ENCODE data around the gene RNU2-63P. TPM values are rescaled to one million over a fixed set of nuclear protein-coding genes. Genes with fewer than 3 reads are reported as not detected.

The RNU2-63P gene
- total and polyA plus RNA-seq, 10 donors, result 3.5 to 11.6 (median 7.0) TPM; not detected in 6

GRCh38 chr2:88053934-88054781, 37.8 kb upstream of the RNU2-63P start:
- Histone ChIP-seq H3K36me3 (peaks cover 0 to 3% (median 0%) of the 10 kb centered on the region in 6 donors), H3K4me3 (peak overlapping the region; percentile 68 to 89 (median 73)), H3K9me3 (no peaks in the 10 kb centered on the region), H3K27me3 (replicated peaks in 1 of 7) (no peaks in the 10 kb centered on the region), H3K27ac (peak overlapping the region; percentile 96 to 100 (median 98)), H3K4me1 (peaks cover 15 to 53% (median 38%) of the 10 kb centered on the region in 6 donors)
- intact Hi-C loops (cut with DNase I; ENCODE audit: low total_unique reads), result no loop called here
- no peak for DNase-seq
- TF ChIP-seq POLR2A (IDR thresholded peaks at IDR 0.05), result no peak
- TF ChIP-seq POLR2AphosphoS5 (IDR thresholded peaks at IDR 0.05), result no peak
- TF ChIP-seq CTCF (IDR thresholded peaks at IDR 0.05 in 8 of 11, conservative IDR thresholded peaks at IDR 0.05 in 3 of 11), result no peak
- WGBS, 5 donors, result 46 to 64% (median 49%) methylated on average over 10 of the region's 10 CpGs

- no peak for DNase-seq
- WGBS, 5 donors, result 10 to 21% (median 13%) methylated on average over 1 of the region's 1 CpG
- no peaks in the 10 kb centered on the region for H3K9me3 ChIP-seq
- H3K36me3 ChIP-seq, result peaks cover 0 to 9% (median 0%) of the 10 kb centered on the region in 6 donors
- peaks cover 15 to 55% (median 38%) of the 10 kb centered on the region in 6 donors for H3K4me1 ChIP-seq
- peak overlapping the region in 1 of 8 donors; percentile 89 for H3K4me3 ChIP-seq
- peak overlapping the region in 7 of 8 donors; percentile 96 to 100 (median 99) for H3K27ac ChIP-seq
- H3K27me3 ChIP-seq (replicated peaks in 1 of 7), result no peaks in the 10 kb centered on the region
- intact Hi-C loops (cut with DNase I; ENCODE audit: low total_unique reads), result no loop called here
- TF ChIP-seq CTCF (IDR thresholded peaks at IDR 0.05 in 8 of 11, conservative IDR thresholded peaks at IDR 0.05 in 3 of 11) (no peak), POLR2A (IDR thresholded peaks at IDR 0.05) (no peak), POLR2AphosphoS5 (IDR thresholded peaks at IDR 0.05) (no peak)
These were observed 36.9 kb upstream of the RNU2-63P start for GRCh38 chr2:88053296-88053695.

- 88 to 97% (median 92%) methylated on average over 2 of the region's 2 CpGs for WGBS, 5 donors
- H3K4me3 ChIP-seq, result no peak overlapping the region
- peaks cover 0 to 9% (median 0%) of the 10 kb centered on the region in 6 donors for H3K36me3 ChIP-seq
- no peak overlapping the region for H3K27ac ChIP-seq
- no peaks in the 10 kb centered on the region for H3K9me3 ChIP-seq
- intact Hi-C loops (cut with DNase I; ENCODE audit: low total_unique reads), result no loop called here
- TF ChIP-seq POLR2A (IDR thresholded peaks at IDR 0.05) (no peak), CTCF (IDR thresholded peaks at IDR 0.05 in 8 of 11, conservative IDR thresholded peaks at IDR 0.05 in 3 of 11) (no peak), POLR2AphosphoS5 (IDR thresholded peaks at IDR 0.05) (no peak)
- no peak for DNase-seq
- H3K27me3 ChIP-seq (replicated peaks in 1 of 7), result no peaks in the 10 kb centered on the region
- H3K4me1 ChIP-seq, result peaks cover 15 to 55% (median 38%) of the 10 kb centered on the region in 6 donors
These were observed 35.4 kb upstream of the RNU2-63P start for GRCh38 chr2:88051792-88052191.

GRCh38 chr2:88049622-88050021, 33.3 kb upstream of the RNU2-63P start:
- H3K9me3 ChIP-seq, result no peaks in the 10 kb centered on the region
- intact Hi-C loops (cut with DNase I; ENCODE audit: low total_unique reads), result no loop called here
- no peaks in the 10 kb centered on the region for H3K27me3 ChIP-seq (replicated peaks in 1 of 7)
- peaks cover 12 to 55% (median 29%) of the 10 kb centered on the region in 6 donors for H3K4me1 ChIP-seq
- TF ChIP-seq POLR2A (IDR thresholded peaks at IDR 0.05), result no peak
- no peak for TF ChIP-seq CTCF (IDR thresholded peaks at IDR 0.05 in 8 of 11, conservative IDR thresholded peaks at IDR 0.05 in 3 of 11)
- no peak for TF ChIP-seq POLR2AphosphoS5 (IDR thresholded peaks at IDR 0.05)
- DNase-seq, result no peak
- no peak overlapping the region for H3K4me3 ChIP-seq
- peaks cover 0 to 9% (median 0%) of the 10 kb centered on the region in 6 donors for H3K36me3 ChIP-seq
- no peak overlapping the region for H3K27ac ChIP-seq
- WGBS, 5 donors, result 93 to 100% (median 96%) methylated on average over 1 of the region's 1 CpG
